Heart left ventricle (tissue), 16 donors: ENCODE results near the gene DOCK2. TPM values are rescaled to one million over a fixed set of nuclear protein-coding genes. Genes with fewer than 3 reads are reported as not detected.

Experiments
- ATAC-seq, 4 donors: fragments of 200-7000 bp; cut with Tn5 transposase; one replicate each; pipeline ENCODE4 v1.9.1; 2020 to 2022; ENCODE audit warnings: moderate library complexity in 4 of 4, mild to moderate bottlenecking in 3 of 4, moderate number of reproducible peaks in 1 of 4
- DNase-seq, 5 donors: peaks; one replicate each; pipeline ENCODE4 v3.0.0-alpha.2; 2020
- H3K27ac ChIP-seq, 12 donors: fragments of 200-600 bp; sonication (generic) in 4 of 12; one replicate each; pipeline versions ENCODE4 v1.5.0 to v1.8.0; 2016 to 2022; ENCODE audit warnings: mild to moderate bottlenecking in 2 of 12
- H3K27me3 ChIP-seq, 9 donors: fragments of 200-600 bp; sonication (generic) in 2 of 9; one replicate each; pipeline versions ENCODE4 v1.5.1 to v1.8.0; 2016 to 2022; ENCODE audit warnings: mild to moderate bottlenecking in 3 of 9
- H3K36me3 ChIP-seq, 9 donors: fragments of 200-600 bp; sonication (generic) in 2 of 9; one replicate each; pipeline versions ENCODE4 v1.5.0 to v1.8.0; 2018 to 2022; ENCODE audit warnings: mild to moderate bottlenecking in 2 of 9
- H3K4me1 ChIP-seq, 12 donors: fragments of 200-600 bp; sonication (generic) in 4 of 12; one replicate each; pipeline versions ENCODE4 v1.5.0 to v1.8.0; 2016 to 2022; ENCODE audit warnings: mild to moderate bottlenecking in 3 of 12
- H3K4me3 ChIP-seq, 12 donors: fragments of 200-600 bp; sonication (generic) in 4 of 12; one replicate each; pipeline versions ENCODE4 v1.5.0 to v1.8.0; 2017 to 2022; ENCODE audit warnings: mild to moderate bottlenecking in 9 of 12, moderate library complexity in 4 of 12
- H3K9me3 ChIP-seq, 12 donors: fragments of 200-600 bp; sonication (generic) in 4 of 12; one replicate each; pipeline versions ENCODE4 v1.5.0 to v1.8.0; 2016 to 2022; ENCODE audit warnings: mild to moderate bottlenecking in 1 of 12
- CTCF ChIP-seq, 12 donors: fragments of 200-600 bp; sonication (generic) in 4 of 12; IDR thresholded peaks; one replicate each; pipeline versions ENCODE4 v1.5.0 to v1.8.0; 2018 to 2022; ENCODE audit warnings: antibody characterized with exemption in 12 of 12, mild to moderate bottlenecking in 5 of 12
- POLR2A ChIP-seq, 2 donors: fragments of 450-650 bp; IDR thresholded peaks; one replicate each; pipeline ENCODE4 v1.6.1; 2017; ENCODE audit warnings: antibody characterized with exemption in 2 of 2, mild to moderate bottlenecking in 2 of 2, moderate library complexity in 2 of 2
- WGBS, 4 donors: extraction: QIAGEN DNeasy Blood & Tissue Kit in 2 of 4; methylation state at CpG; one replicate each; pipeline versions ENCODE4 v1.1.5 to v1.1.7; 2013 to 2018; 5-methylcytosine and 5-hydroxymethylcytosine counted together
- intact Hi-C, 10 donors: fragments of 100-400 bp; cut with DNase I; formaldehyde crosslinking; loops; one replicate each; pipeline versions ENCODE4 v1.11.1 to v1.14.2; 2022
- polyA plus RNA-seq, 2 donors: library from polyadenylated mRNA; stranded (reverse); fragments of 200-250 nt; gene quantifications; one replicate each; pipeline ENCODE4 v1.2.3, GENCODE V29; 2013
- total RNA-seq, 9 donors: library from RNA; depleted of rRNA in 2 of 9; stranded (reverse); fragments of >200 nt in 2 of 9; fragmentation: NEBNext Ultra II Directional in 3 of 9; extraction: Animal tissue kit (Norgen Biotek cat#: 25700) in 3 of 9; gene quantifications; one replicate each; pipeline versions ENCODE4 v1.1.0 to v1.2.4, GENCODE V29; 2016 to 2023
- donor health status: ischemic (EF 13 %, LVEDD 7.1; RV severe dilation, severe dysfunction).
- donor health status: healthy with polysubstance abuse.
- donor health status: DM: no; HTN: yes; CAD: no.
- donor health status: DM: no; HTN: no; CAD: no.
- donor health status: ischemic (EF 25% LVEDD 6.9; RV normal size, moderate dysfunction).
- donor health status: ischemic (EF 25% LVEDD 5.7; RV mildly dilated, moderate dysfunction).
- donor health status: healthy.
- donor health status: DM: yes; HTN: yes; CAD: no.
- donor health status: ischemic (EF 35%, LVEDD 5.7; RV mildly dilated, moderate dysfunction).
- donor health status: nonischemic (EF 11% LVEDD 7.7; RV severe dilation, severe dysfunction).
- donor health status: DM: yes; HTN: yes; CAD: no.
- donor health status: PGD.
- donor health status: ischemic (EF 29% LVEDD 5.4; RV normal size, mild dysfunction).
- donor health status: nonischemic (EF 23%, LVEDD 6.1; RV moderate dilation, normal function).

Gene DOCK2
- total and polyA plus RNA-seq, 11 donors, result 0.80 to 59.5 (median 4.6) TPM

- Histone ChIP-seq H3K9me3 (no peaks in the 10 kb centered on the region), H3K4me3 (no peak overlapping the region), H3K27ac (no peak overlapping the region), H3K36me3 (peaks cover 0 to 47% (median 0%) of the 10 kb centered on the region in 9 donors), H3K27me3 (no peaks in the 10 kb centered on the region), H3K4me1 (peaks cover 0 to 7% (median 0%) of the 10 kb centered on the region in 12 donors)
- no peak for TF ChIP-seq CTCF (IDR thresholded peaks at IDR 0.05)
- TF ChIP-seq POLR2A (IDR thresholded peaks at IDR 0.05), result no peak
- ATAC-seq, result no peak
- WGBS, 4 donors, result 49 to 64% (median 58%) methylated on average over 1 of the region's 1 CpG
- no peak for DNase-seq
- intact Hi-C loops, result no loop called here
Observed at GRCh38 chr5:169728418-169728817, 91.3 kb downstream of the DOCK2 start.

- WGBS, 4 donors, result 82 to 90% (median 86%) methylated on average over 6 of the region's 6 CpGs
- ATAC-seq, result no peak
- Histone ChIP-seq H3K27ac (no peak overlapping the region), H3K36me3 (peaks cover 0 to 45% (median 0%) of the 10 kb centered on the region in 9 donors), H3K27me3 (no peaks in the 10 kb centered on the region), H3K9me3 (no peaks in the 10 kb centered on the region), H3K4me3 (no peak overlapping the region), H3K4me1 (peaks cover 0 to 17% (median 0%) of the 10 kb centered on the region in 12 donors)
- intact Hi-C loops, result no loop called here
- DNase-seq, result no peak
- TF ChIP-seq CTCF (IDR thresholded peaks at IDR 0.05), result no peak
- TF ChIP-seq POLR2A (IDR thresholded peaks at IDR 0.05), result no peak
Observed at GRCh38 chr5:169731221-169731620, 94.1 kb downstream of the DOCK2 start.

GRCh38 chr5:169732841-169733240 lies 95.8 kb downstream of the DOCK2 start:
- Histone ChIP-seq H3K27me3 (no peaks in the 10 kb centered on the region), H3K4me3 (no peak overlapping the region), H3K27ac (no peak overlapping the region), H3K36me3 (peaks cover 0 to 40% (median 0%) of the 10 kb centered on the region in 9 donors), H3K4me1 (peaks cover 0 to 17% (median 0%) of the 10 kb centered on the region in 12 donors), H3K9me3 (no peaks in the 10 kb centered on the region)
- intact Hi-C loops, result no loop called here
- DNase-seq, result no peak
- 31 to 56% (median 47%) methylated on average over 1 of the region's 1 CpG for WGBS, 4 donors
- no peak for ATAC-seq
- TF ChIP-seq CTCF (IDR thresholded peaks at IDR 0.05) (no peak), POLR2A (IDR thresholded peaks at IDR 0.05) (no peak)

- no peak overlapping the region for H3K27ac ChIP-seq
- no peaks in the 10 kb centered on the region for H3K9me3 ChIP-seq
- no peak overlapping the region for H3K4me3 ChIP-seq
- peaks cover 0 to 42% (median 0%) of the 10 kb centered on the region in 9 donors for H3K36me3 ChIP-seq
- ATAC-seq (no peak), DNase-seq (no peak)
- WGBS, 4 donors, result 77 to 93% (median 83%) methylated on average over 3 of the region's 3 CpGs
- TF ChIP-seq POLR2A (IDR thresholded peaks at IDR 0.05) (no peak), CTCF (IDR thresholded peaks at IDR 0.05) (no peak)
- peaks cover 0 to 17% (median 0%) of the 10 kb centered on the region in 12 donors for H3K4me1 ChIP-seq
- intact Hi-C loops, result no loop called here
- no peaks in the 10 kb centered on the region for H3K27me3 ChIP-seq
Observed at GRCh38 chr5:169735913-169736312, 98.8 kb downstream of the DOCK2 start.
